Stimulated activated CD8-positive, alpha-beta memory T cell treated with anti-CD3 and anti-CD28 coated beads, Interleukin-12 subunit alpha, Interleukin-12 subunit beta, amount 100 ng/mL, for 24 hours (primary cell): ENCODE data around the gene FETUB.
"Not testable (repeated sequence)": the region's sequence is repeated elsewhere in the genome, so short reads cannot be mapped to it uniquely, and the experiment has no call there.

Experiments used
- DNase-seq: peaks from one replicate; pipeline ENCODE4 v3.0.0-alpha.2; 2020; ENCODE audit errors: extremely low read depth

The FETUB gene

DNA sequence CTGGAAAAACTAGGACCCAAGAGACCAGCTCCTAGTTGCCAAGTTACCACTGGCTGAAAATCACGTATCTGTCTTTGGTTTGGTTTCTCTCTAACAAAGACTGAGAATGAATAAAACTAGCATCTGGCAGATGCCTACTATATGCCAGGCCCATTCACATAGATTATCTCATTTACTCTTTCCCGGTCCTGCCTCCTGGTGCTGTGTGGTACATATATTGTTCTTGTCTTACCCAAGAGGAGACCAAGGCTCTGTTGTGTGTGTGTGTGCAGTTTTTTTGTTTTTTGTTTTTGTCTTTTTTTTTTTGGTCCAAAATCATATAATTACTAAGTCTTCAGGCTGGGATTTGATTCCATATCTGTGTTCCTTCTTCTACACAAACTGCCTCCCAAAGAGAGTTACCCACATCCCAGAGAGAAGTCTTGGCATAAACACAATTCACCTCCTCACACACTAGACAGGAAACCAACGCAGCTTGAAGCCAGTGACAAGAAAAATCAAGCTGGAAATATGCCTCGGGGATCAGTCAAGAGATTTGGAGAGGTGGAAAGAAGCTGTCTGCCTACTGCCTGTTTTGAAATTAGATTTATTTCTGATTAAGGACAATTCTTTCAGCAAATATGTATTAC, 26.4 kb upstream of the FETUB start:
- no peak for DNase-seq

DNA sequence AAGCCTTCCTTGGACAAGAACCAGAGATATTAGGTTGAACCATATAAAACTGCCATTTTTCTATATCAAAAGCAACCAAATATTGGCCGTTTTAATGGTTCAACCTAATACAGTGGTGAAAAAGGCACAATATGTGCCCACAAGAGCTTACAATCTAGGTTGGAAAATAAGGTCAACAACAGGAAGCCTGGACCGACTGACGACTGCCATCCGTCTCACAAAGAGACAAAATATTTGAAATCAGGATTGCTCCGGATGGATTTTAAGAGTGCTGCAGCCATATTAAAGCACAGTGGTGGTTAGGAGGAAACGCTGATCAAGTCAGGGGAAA, 26.0 kb upstream of the FETUB start:
- no peak for DNase-seq

DNA sequence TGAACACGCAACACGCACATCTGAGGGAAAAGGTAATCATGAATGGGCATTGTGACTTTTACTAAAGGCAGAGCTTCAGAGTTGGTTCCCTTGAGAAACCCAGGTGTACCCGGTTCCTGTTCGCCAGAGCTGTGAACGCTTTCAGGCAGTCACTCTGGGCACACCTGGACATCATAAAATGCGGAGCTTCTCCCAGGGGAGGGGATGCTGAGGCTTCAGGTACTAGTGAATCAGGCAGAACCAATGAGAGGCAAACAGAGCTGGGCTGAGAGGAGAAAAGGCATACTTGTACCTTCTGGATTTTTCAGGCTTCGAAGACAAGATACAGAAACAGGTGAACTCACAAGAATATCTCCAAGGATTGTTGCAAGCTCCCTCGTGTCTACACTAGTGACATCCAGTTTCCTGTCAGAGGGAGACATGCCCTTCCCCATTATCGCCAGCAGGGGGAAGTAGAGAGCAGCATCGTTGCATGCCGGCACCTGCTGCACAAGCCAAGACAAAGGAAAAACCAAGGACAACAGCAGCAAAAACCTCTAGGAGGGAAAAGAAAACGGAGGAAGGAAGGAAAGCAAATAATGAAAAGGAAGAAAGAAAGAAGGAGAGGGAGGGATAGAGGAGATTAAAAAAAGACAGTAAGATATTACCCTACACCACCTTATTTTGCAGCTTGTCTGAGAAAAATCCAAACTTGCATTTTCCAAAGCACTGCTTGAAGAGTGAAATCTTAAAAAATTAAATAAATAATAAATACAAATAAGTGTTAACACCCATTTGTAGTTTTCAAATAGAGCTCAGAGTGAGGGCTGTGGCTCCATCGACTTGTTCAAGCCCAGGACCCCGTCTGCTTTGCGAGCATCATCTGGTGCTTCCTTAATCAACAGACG, 25.4 kb upstream of the FETUB start:
- DNase-seq: peak; percentile 22

DNA sequence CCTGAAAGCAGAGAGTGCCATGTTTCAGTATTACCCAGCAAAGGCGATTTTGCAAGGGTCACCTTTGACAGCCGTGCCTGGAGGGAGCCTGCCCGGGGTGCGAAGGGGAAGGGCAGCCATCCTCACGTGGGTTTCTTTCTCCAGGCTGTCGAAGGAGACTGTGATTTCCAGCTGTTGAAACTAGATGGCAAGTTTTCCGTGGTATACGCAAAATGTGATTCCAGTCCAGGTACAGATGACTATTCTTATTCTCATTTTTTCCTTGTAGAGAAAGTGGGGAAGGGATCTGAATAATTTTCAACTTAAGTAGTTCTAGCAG, 23.9 kb upstream of the FETUB start:
- DNase-seq: no peak

DNA sequence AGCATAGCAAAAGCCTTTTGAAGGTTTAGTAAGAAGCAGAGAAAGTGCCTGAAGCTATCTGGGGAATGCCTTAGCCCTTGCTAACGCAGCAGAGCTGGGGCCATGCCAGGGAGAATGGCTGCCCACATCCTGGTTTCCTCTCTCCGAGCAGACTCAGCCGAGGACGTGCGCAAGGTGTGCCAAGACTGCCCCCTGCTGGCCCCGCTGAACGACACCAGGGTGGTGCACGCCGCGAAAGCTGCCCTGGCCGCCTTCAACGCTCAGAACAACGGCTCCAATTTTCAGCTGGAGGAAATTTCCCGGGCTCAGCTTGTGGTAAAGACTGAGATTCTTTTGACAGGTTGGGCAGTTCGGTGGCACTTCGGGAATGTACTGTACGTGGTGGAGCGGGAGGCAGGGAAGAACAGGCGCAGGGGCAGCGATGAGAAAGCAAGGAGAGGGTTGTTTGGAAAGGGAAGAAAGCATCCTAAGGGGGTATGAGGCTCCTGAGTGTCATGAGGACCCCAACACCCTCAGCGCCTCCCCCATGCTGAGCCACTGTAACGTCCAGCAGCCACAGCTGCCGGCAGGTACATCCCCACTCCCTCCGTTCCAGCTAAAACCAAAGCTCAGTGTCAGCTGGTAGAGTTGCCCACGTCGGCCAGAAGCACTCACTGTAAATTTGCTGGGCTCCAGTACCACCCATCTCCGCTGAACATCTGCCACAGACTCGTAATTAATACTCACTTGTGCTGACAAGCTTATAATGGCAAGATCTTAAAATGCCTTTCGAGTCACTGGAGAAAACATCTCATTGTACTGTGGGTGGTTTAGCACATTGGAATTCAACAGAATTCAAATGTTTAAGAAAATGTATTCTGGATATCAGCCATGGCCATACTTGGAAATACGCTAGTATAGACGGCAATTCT, 22.9 kb upstream of the FETUB start:
- peak; percentile 60 for DNase-seq

DNA sequence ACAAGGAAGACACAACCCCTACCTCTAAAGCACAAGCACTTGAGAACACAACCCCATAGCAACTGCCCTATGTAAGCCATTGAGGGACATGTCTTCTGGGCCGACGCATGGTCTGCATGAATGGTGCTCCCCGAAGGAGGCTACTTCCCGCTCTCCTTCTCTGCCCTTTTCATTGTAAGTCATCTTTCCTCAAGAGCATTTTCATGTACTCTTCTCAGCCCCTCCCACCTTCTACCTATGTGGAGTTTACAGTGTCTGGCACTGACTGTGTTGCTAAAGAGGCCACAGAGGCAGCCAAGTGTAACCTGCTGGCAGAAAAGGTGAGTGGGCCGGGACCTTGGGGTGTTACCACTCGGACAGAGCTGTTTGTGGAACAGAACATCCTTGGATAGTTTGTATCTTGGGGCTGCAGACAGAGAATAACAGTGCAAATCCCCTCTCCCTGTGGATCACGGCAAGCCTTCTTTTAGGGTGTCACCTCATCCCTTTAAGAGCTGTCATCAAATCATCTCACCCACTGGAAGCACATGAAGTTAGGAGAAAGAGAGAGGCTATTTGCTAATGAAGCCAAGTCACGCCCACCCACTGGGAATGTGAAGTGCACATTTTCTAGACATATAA, 21.8 kb upstream of the FETUB start:
- DNase-seq: no peak

DNA sequence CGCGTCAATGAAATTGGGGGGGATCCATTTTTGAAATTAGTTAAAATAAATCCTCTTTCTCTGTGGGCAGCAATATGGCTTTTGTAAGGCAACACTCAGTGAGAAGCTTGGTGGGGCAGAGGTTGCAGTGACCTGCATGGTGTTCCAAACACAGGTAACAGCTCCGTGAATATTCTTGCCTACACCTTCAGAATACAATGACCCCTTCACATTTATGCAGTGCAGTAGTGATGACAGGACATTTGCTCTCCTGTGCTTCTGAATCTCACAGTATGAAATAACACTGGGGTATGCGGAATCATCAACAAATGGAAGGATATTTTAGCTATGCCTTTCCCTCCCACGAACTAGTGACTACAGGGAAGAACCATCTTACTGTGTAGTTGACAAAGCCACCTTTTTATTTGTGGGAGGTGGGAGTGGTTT, 20.4 kb upstream of the FETUB start:
- no peak for DNase-seq

DNA sequence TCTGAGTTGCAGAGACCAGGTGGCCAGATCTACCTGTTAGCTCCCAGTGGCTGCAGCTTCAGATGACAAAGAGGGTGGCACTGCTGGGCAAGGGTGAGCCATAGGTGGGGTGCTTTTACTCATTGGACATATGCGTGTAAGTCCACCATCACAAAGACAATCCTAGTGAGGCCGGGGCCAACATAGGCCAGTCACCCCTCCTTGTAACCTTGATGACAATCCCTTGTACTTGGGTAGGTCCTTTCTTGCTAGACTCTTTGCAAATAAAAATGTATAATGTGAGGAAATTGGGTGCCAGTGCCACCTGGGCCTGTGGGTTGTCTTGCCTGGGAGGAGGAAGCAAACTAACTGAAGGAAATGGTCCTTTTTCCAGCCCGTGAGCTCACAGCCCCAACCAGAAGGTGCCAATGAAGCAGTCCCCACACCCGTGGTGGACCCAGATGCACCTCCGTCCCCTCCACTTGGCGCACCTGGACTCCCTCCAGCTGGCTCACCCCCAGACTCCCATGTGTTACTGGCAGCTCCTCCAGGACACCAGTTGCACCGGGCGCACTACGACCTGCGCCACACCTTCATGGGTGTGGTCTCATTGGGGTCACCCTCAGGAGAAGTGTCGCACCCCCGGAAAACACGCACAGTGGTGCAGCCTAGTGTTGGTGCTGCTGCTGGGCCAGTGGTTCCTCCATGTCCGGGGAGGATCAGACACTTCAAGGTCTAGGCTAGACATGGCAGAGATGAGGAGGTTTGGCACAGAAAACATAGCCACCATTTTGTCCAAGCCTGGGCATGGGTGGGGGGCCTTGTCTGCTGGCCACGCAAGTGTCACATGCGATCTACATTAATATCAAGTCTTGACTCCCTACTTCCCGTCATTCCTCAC, 19.7 kb upstream of the FETUB start:
- DNase-seq: no peak

DNA sequence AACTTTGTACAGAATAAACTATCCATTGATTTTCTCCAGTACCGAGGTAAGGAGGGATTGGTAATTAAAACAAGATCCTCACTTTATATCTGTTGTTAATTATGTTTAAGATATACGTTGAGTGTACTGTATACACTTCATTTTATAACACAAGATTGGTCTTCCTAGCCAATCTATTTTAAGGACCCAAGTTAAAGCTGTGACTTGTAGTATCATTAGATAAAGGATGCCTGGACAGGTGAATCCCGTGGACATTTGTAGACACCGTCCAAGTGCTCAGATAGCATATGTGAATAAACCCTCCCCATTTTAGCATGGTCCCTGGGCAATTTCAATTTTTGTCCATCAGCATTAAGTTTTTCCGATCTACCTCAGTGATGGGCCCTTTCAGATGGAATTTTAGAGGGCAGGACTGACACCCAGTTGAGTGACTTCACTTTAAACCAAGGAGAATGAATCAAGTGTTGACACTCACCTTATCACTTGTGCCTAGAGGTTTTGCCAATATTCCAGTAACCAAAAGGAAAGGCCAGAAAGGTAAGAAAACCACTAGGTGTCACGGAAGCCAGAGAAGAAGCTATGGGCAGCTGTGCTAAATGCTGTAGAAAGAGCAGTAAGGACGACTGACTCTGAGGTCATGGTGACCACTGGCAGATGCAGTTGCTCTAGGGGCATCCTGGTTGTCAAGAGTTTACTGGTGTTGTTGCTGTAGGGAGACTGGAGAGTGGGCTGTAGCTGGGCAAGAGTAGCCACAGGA, 18.1 kb upstream of the FETUB start:
- no peak for DNase-seq

DNA sequence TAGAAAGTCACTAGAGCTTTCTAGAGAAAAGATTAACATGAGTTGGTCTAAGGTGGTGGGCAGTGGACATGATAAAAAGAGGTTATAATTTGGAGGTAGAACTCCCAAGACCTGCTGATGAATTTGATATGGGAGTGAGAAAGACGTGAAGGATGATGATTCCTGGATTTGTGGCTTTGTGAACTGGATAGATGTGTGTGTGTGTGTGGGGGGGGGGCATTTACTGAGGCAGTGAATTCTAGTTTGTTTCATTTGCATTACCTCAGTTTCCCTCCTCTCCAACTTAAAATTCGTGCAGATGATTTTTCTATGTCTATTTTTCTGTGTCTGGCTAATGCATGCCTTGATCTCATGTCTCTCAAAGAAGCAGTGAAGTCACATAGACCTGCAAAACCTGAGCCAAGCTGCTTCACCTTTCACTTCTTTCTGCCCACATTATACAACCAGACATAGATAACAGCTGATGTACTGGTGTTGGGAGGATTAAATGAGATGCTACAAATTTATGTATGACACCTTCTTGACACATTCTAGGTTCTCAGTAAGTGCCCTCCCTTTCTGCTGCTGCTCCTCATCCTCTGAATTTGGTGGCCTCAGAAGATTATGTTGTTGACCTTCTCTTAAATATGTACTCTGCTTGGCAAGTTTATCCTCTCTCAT, 17.4 kb upstream of the FETUB start:
- no peak for DNase-seq

DNA sequence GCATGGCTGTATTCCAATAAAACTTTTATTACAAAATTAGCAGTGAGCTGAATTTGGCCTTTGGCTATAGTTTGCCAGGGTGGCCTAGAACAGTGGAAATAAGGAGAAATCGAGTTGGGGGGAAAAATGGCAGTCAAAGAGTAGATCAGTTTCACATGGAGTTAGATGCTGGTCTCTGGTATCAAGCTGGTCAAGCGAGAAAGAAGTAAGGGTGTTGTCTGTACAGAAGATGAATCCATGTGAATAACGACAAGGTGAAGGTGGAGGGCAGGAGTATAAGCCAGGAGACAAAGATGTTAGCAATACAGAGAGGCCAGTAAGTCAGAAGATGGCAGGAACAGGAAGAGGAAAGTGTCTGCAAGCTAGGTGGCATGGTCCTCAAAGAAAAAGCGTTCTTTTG, 15.6 kb upstream of the FETUB start:
- no peak for DNase-seq

DNA sequence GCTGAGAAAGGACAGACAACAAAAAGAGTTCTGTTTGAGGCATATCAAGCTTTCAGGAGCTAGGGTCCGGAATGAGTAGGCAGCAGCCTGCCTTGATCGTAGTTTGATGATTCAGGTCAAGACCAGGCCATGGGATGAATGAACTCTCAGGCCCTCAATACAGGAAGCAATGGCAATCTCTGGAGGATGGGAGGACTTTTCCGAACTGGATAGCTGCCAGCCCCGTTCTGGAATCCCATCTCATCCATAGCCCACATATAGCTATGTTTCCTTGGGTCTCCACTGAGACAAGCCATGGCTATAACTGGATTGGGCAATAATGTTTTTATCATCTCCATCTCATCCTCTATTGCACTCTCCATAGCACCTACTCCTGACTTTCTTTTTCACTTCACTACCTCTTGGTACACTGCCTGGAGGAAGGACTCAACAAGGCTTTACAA, 14.6 kb upstream of the FETUB start:
- no peak for DNase-seq

DNA sequence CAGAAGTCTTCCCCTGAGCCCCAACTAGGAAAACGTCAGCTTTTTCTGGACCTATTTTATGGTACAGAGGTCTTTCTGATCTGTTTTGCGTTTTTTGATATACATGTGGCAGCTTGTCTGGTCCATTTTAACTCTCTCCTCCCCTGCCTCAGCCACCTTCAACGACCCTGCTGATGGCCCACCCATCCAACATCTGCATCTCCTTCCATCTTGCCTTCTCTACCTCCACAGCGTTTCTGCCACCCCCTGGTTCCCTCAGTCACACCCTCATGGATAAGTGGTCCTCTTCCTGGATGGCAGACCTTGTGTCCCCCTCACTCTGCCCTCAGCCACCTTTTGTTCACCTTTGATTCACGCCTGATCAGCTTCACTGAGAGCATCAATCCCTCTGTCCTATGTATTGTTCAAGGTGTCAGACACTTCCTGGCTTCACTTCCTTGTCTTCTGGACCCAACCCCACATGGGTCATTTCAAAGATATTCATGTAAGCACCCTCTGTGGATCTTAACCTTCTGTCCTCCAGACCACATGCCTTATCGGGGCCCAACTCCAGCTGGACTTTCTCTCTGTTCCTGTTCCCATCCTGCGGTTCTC, 13.8 kb upstream of the FETUB start:
- DNase-seq: no peak

DNA sequence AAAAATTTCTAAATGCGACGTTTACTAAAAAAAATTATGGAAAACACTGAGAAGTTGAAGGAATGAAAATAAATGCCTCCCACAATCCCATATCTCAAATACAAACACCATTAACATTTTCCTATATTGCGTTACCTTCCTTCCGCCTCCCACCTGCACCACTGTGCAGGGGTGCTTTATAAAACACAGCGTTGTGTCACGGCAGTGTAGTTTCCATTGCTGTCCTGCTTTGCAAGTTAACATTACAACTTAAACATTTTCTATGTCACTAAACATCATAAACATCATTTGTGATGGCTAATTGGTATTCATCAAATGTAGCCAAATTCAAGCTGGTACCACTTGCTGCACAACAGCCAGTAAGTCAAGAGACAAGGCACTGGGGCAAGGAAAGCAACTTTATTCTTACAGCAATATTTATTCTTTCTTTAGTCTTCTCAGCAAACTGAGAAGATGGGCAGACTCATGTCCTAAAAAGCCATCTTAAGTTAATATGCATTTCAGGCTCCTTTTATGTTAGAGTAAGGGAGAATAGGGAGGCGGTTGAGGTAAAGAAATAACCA, 12.3 kb upstream of the FETUB start:
- no peak for DNase-seq

DNA sequence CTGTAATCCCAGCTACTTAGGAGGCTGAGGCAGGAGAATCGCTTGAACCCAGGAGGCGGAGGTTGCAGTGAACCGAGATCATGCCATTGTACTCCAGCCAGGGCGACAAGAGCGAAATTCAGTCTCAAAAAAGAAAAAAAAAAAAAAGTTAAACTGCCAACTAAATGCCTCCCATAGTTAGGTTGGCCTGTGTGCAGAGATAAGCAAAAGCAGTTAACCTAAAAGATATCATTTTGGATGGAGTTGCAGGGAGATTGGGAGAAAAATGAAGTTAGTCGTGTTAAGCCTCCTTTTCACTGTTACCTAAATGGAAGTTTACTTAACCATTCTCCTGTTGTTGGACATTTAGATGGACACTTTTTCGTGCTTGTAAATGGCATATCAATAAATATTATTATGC, 11.4 kb upstream of the FETUB start:
- DNase-seq: no peak

DNA sequence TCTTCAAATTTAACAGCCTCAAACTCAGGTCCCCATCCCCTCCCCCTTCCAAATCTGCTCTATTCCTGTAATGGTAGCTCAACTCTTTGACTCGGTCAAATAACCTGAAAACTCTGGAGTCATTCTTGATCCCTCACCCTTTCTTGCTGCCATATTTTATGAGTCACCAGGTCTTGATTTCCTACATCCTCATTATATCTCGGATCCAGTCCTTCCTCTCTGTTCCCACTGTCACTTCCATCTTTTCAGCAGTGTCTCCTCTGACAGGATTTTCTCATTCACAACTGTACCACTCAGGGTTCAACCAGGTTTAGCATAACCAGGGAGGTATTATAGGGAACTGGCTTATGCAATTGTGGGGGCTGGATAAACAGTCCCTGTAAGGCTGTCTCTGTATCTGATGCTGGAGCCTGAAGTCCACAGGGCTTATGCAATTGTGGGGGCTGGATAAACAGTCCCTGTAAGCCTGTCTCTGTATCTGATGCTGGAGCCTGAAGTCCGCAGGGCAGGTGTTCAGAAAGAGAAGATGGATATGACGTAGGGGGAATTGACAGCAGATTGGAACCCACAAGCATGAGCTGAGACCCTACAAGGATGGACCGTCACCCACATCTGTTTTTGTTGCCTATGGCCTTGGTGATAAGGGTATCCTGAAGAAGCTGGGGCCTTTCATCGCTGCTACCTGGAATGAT, 9.1 kb upstream of the FETUB start:
- no peak for DNase-seq

DNA sequence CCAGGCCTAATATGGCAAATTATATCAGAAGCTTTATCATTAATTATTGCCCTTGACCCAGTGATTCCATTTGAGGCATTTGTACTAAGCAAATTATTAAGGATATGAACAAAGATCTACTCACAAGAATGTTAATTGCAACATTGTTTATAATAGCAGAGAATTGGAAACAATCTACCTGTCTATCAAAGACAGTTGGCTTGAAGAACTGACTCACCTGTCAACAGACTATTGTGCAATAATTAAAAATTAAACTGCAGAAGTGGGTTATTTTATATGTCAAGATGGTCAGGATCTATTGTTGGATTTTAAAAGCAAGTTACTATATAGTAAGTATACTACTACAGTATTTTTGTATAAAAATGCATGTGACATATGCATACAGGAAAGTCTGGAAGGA, 6.7 kb upstream of the FETUB start:
- DNase-seq: no peak

DNA sequence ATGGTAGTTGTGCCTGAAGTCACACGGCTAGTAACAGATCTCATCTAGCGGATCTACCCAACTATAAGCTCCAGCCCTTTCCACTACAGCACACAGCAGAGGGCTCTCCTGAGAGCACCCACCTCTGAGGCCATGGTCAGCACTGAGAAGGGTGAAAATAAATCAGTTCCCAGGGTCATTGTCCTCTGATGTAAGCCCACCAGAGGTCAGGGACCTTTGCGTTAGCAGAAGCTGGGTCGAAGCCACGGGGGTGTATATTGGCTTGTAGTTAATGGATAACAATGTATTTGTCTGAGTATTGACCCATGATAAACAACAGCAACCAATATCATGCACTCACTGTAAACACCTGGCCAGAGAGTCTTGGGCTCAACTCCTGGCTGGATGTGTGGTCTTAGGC, 6.0 kb upstream of the FETUB start:
- not testable (repeated sequence) for DNase-seq

DNA sequence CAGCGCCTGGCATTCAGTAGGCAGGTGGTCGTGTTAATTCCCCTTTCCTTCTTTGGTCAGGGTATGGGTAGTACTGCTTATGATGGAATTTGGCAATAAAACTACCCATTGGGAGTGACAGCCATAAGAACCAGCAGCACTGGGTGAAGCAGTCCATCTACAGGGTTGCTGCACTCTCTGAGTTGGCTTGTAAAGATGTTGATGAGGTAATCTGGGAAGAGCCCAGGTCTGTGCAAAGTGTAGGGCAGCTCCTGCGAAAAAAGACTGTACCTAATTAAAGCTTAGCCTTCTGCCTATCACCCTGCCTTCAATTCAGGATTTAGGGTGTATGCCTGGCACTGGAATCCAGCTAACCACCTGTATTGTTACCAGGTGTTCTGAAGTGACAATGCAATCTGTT, 4.7 kb upstream of the FETUB start:
- no peak for DNase-seq
